Heart left ventricle (tissue), 13 donors: ENCODE results near the gene NUTM2B.
"Not testable (repeated sequence)": the region's sequence is repeated elsewhere in the genome, so short reads cannot be mapped to it uniquely, and the experiment has no call there.

ENCODE experiments used
- CTCF ChIP-seq, 12 donors: fragments of 200-600 bp; sonication (generic) in 4 of 12; IDR thresholded peaks; one replicate each; pipeline versions ENCODE4 v1.5.0 to v1.8.0; 2018 to 2022; ENCODE audit warnings: antibody characterized with exemption in 12 of 12, mild to moderate bottlenecking in 5 of 12
- POLR2A ChIP-seq, 2 donors: fragments of 450-650 bp; IDR thresholded peaks; one replicate each; pipeline ENCODE4 v1.6.1; 2017; ENCODE audit warnings: antibody characterized with exemption in 2 of 2, mild to moderate bottlenecking in 2 of 2, moderate library complexity in 2 of 2
- donor health status: ischemic (EF 13 %, LVEDD 7.1; RV severe dilation, severe dysfunction).
- donor health status: DM: no; HTN: yes; CAD: no.
- donor health status: DM: no; HTN: no; CAD: no.
- donor health status: ischemic (EF 25% LVEDD 6.9; RV normal size, moderate dysfunction).
- donor health status: ischemic (EF 25% LVEDD 5.7; RV mildly dilated, moderate dysfunction).
- donor health status: ischemic (EF 35%, LVEDD 5.7; RV mildly dilated, moderate dysfunction).
- donor health status: nonischemic (EF 11% LVEDD 7.7; RV severe dilation, severe dysfunction).
- donor health status: DM: yes; HTN: yes; CAD: no.
- donor health status: PGD.
- donor health status: ischemic (EF 29% LVEDD 5.4; RV normal size, mild dysfunction).
- donor health status: nonischemic (EF 23%, LVEDD 6.1; RV moderate dilation, normal function).

GRCh38 chr10:79707017-79707416 is 4.0 kb downstream of the NUTM2B start:
- TF ChIP-seq CTCF, POLR2A (IDR thresholded peaks at IDR 0.05): not testable (repeated sequence)
